ENCODE measurements around the gene NUP93.

NUP93 gene

GRCh38 chr16:56689171-56689570 lies 40.8 kb upstream of the NUP93 start:
- H3K27me3 ChIP-seq (replicated peaks; ENCODE audit: control insufficient read depth, insufficient read depth, low read length, poor library complexity, severe bottlenecking), result no peaks in the 10 kb centered on the region
- H3K9me3 ChIP-seq (ENCODE audit: control insufficient read depth, low read length), result no peaks in the 10 kb centered on the region
- no peaks in the 10 kb centered on the region for H3K4me1 ChIP-seq (ENCODE audit: control insufficient read depth, insufficient read depth, low read length, poor library complexity, severe bottlenecking)
- no peak overlapping the region for H3K27ac ChIP-seq (ENCODE audit: insufficient read depth, low read length, poor library complexity, severe bottlenecking)
- no peak for DNase-seq
- no peaks in the 10 kb centered on the region for H3K36me3 ChIP-seq (ENCODE audit: control insufficient read depth, insufficient read depth, low read length)
- H3K4me3 ChIP-seq (ENCODE audit: insufficient read depth, low read depth, low read length, poor library complexity, severe bottlenecking), result no peak overlapping the region

DNA sequence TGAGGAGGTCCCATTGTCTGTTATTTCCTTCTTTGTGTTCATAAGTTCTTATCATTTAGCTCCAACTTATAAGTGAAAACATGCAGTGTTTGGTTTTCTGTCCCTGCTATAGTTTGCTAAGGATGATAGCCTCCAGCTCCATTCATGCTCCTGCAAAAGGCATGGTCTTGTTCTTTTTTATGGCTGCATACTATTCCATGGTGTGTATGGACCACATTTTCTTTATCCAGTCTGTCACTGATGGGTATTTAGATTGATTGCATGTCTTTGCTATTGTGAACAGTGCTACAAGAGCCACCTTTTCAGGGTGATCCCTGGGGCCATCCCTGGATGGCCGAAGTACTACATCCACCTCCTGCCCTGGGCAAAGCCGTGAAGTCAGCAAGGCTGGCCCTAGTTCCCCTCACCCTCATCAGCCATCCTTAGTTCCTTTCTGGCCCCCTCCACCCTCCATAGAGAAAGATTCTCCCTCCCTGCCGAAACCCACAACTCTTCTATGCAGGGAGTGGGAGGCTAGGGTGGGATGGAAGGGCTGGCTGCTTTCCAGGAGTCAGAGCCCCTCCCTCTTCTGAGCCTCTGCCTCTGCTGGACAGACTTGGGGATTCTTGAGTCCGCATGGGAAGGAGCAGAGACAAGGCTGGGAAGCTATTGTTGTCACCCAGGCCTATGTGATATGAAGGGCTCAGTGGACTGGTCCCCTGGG lies 39.4 kb upstream of the NUP93 start:
- DNase-seq, result no peak
- Histone ChIP-seq H3K36me3 (ENCODE audit: control insufficient read depth, insufficient read depth, low read length) (no peaks in the 10 kb centered on the region), H3K4me3 (ENCODE audit: insufficient read depth, low read depth, low read length, poor library complexity, severe bottlenecking) (no peak overlapping the region)

DNA sequence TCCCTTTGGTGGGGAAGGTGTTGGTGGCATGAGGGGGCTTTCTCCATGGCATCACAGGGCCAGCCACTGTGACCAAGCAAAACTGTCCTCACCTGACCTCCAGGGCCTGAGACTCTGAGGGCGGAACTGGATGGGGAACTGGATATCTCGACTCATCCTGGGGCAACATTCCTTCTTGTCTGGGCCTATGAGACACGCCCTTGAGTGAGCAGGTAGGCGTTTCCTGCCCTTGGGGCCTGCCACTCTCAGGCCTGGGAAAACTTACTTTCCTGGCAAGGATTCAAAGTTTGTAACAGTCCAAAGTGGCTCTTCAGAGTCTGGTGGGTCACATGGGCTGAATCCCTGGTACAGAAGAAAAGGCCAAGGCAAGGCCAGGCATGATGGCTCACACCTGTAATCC lies 38.0 kb upstream of the NUP93 start:
- no peak for DNase-seq
- H3K27me3 ChIP-seq (replicated peaks; ENCODE audit: control insufficient read depth, insufficient read depth, low read length, poor library complexity, severe bottlenecking), result no peaks in the 10 kb centered on the region
- H3K4me3 ChIP-seq (ENCODE audit: insufficient read depth, low read depth, low read length, poor library complexity, severe bottlenecking), result no peak overlapping the region
- no peaks in the 10 kb centered on the region for H3K4me1 ChIP-seq (ENCODE audit: control insufficient read depth, insufficient read depth, low read length, poor library complexity, severe bottlenecking)
- H3K9me3 ChIP-seq (ENCODE audit: control insufficient read depth, low read length), result no peaks in the 10 kb centered on the region
- H3K36me3 ChIP-seq (ENCODE audit: control insufficient read depth, insufficient read depth, low read length), result no peaks in the 10 kb centered on the region
- H3K27ac ChIP-seq (ENCODE audit: insufficient read depth, low read length, poor library complexity, severe bottlenecking), result no peak overlapping the region

More for the DNA sequence above, 39.4 kb upstream of the NUP93 start:
- no peaks in the 10 kb centered on the region for H3K4me1 ChIP-seq (ENCODE audit: control insufficient read depth, insufficient read depth, low read length, poor library complexity, severe bottlenecking)
- H3K27ac ChIP-seq (ENCODE audit: insufficient read depth, low read length, poor library complexity, severe bottlenecking), result no peak overlapping the region
- H3K9me3 ChIP-seq (ENCODE audit: control insufficient read depth, low read length), result no peaks in the 10 kb centered on the region
- H3K27me3 ChIP-seq (replicated peaks; ENCODE audit: control insufficient read depth, insufficient read depth, low read length, poor library complexity, severe bottlenecking), result no peaks in the 10 kb centered on the region

DNA sequence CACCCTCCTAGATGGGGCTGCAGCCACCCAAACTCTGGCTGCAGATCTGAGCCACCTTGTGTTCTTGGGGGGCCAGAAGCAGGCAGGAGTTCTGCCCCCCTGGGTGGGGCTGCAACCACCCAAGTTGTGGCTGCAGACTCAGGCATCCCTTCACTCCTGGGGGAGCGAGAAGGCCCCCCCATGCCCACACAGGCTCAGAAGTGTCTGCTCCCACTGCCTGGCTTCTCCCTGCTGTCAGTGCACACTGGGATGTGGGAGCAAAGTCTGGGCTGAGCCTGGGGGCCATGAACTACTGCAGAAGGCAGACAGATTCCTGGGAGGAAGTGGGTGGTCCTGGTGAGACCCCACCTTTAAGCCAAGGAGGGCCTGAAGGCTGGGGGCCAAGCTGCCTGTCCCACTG lies 34.7 kb upstream of the NUP93 start:
- no peak for DNase-seq
- Histone ChIP-seq H3K27ac (ENCODE audit: insufficient read depth, low read length, poor library complexity, severe bottlenecking) (no peak overlapping the region), H3K4me1 (ENCODE audit: control insufficient read depth, insufficient read depth, low read length, poor library complexity, severe bottlenecking) (no peaks in the 10 kb centered on the region)

DNA sequence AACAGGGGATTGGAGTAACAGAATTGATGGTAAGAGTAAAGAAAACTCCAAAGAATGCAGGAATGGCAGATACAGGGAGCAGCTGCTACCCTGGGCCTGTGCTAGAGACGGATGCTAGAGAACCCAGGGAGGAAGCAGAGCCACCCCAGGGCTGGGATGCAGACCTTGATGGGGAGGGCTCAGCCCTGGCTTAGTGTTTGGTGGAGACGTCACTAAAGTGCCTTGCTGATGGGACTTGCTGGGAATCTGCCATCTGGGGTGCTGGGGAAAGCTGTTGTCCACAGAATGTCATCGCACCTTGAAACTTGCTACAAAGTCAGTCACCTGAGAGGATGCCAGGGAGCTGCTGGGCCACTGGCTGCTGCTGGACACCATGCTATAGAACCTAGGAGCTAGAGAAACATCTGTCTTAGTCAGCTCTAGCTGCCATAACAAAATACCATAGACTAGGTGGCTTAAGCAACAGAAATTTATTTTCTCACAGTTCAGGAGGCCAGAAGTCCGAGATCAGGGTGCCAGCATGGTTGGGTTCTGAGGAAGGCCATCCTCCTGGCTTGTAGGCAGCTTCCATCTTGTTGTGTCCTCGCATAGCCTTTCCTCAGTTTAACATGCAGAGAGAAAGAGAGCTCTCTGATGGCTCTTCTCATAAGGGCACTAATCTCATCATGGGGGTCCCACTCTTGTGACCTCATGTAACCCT lies 32.3 kb upstream of the NUP93 start:
- no peak overlapping the region for H3K4me3 ChIP-seq (ENCODE audit: insufficient read depth, low read depth, low read length, poor library complexity, severe bottlenecking)
- no peaks in the 10 kb centered on the region for H3K9me3 ChIP-seq (ENCODE audit: control insufficient read depth, low read length)
- H3K27me3 ChIP-seq (replicated peaks; ENCODE audit: control insufficient read depth, insufficient read depth, low read length, poor library complexity, severe bottlenecking), result no peaks in the 10 kb centered on the region
- no peak for DNase-seq
- H3K36me3 ChIP-seq (ENCODE audit: control insufficient read depth, insufficient read depth, low read length), result no peaks in the 10 kb centered on the region
- no peaks in the 10 kb centered on the region for H3K4me1 ChIP-seq (ENCODE audit: control insufficient read depth, insufficient read depth, low read length, poor library complexity, severe bottlenecking)
- H3K27ac ChIP-seq (ENCODE audit: insufficient read depth, low read length, poor library complexity, severe bottlenecking), result no peak overlapping the region

More for the DNA sequence above, 34.7 kb upstream of the NUP93 start:
- Histone ChIP-seq H3K4me3 (ENCODE audit: insufficient read depth, low read depth, low read length, poor library complexity, severe bottlenecking) (no peak overlapping the region), H3K36me3 (ENCODE audit: control insufficient read depth, insufficient read depth, low read length) (no peaks in the 10 kb centered on the region), H3K9me3 (ENCODE audit: control insufficient read depth, low read length) (no peaks in the 10 kb centered on the region), H3K27me3 (replicated peaks; ENCODE audit: control insufficient read depth, insufficient read depth, low read length, poor library complexity, severe bottlenecking) (no peaks in the 10 kb centered on the region)

- Histone ChIP-seq H3K4me1 (ENCODE audit: control insufficient read depth, insufficient read depth, low read length, poor library complexity, severe bottlenecking) (no peaks in the 10 kb centered on the region), H3K36me3 (ENCODE audit: control insufficient read depth, insufficient read depth, low read length) (no peaks in the 10 kb centered on the region), H3K27me3 (replicated peaks; ENCODE audit: control insufficient read depth, insufficient read depth, low read length, poor library complexity, severe bottlenecking) (no peaks in the 10 kb centered on the region), H3K4me3 (ENCODE audit: insufficient read depth, low read depth, low read length, poor library complexity, severe bottlenecking) (no peak overlapping the region), H3K27ac (ENCODE audit: insufficient read depth, low read length, poor library complexity, severe bottlenecking) (no peak overlapping the region), H3K9me3 (ENCODE audit: control insufficient read depth, low read length) (no peaks in the 10 kb centered on the region)
- DNase-seq, result no peak
These were observed 29.7 kb upstream of the NUP93 start for GRCh38 chr16:56700195-56700594.

- no peak overlapping the region for H3K4me3 ChIP-seq (ENCODE audit: insufficient read depth, low read depth, low read length, poor library complexity, severe bottlenecking)
- no peak overlapping the region for H3K27ac ChIP-seq (ENCODE audit: insufficient read depth, low read length, poor library complexity, severe bottlenecking)
- no peaks in the 10 kb centered on the region for H3K9me3 ChIP-seq (ENCODE audit: control insufficient read depth, low read length)
- H3K27me3 ChIP-seq (replicated peaks; ENCODE audit: control insufficient read depth, insufficient read depth, low read length, poor library complexity, severe bottlenecking), result no peaks in the 10 kb centered on the region
- H3K4me1 ChIP-seq (ENCODE audit: control insufficient read depth, insufficient read depth, low read length, poor library complexity, severe bottlenecking), result no peaks in the 10 kb centered on the region
- no peak for DNase-seq
- H3K36me3 ChIP-seq (ENCODE audit: control insufficient read depth, insufficient read depth, low read length), result no peaks in the 10 kb centered on the region
These were observed 29.3 kb upstream of the NUP93 start for GRCh38 chr16:56700631-56701030.

- DNase-seq, result no peak
- Histone ChIP-seq H3K4me3 (ENCODE audit: insufficient read depth, low read depth, low read length, poor library complexity, severe bottlenecking) (no peak overlapping the region), H3K27ac (ENCODE audit: insufficient read depth, low read length, poor library complexity, severe bottlenecking) (no peak overlapping the region), H3K4me1 (ENCODE audit: control insufficient read depth, insufficient read depth, low read length, poor library complexity, severe bottlenecking) (no peaks in the 10 kb centered on the region), H3K36me3 (ENCODE audit: control insufficient read depth, insufficient read depth, low read length) (no peaks in the 10 kb centered on the region), H3K27me3 (replicated peaks; ENCODE audit: control insufficient read depth, insufficient read depth, low read length, poor library complexity, severe bottlenecking) (no peaks in the 10 kb centered on the region), H3K9me3 (ENCODE audit: control insufficient read depth, low read length) (no peaks in the 10 kb centered on the region)
These were observed 28.4 kb upstream of the NUP93 start for GRCh38 chr16:56701534-56701933.

- Histone ChIP-seq H3K36me3 (ENCODE audit: control insufficient read depth, insufficient read depth, low read length) (no peaks in the 10 kb centered on the region), H3K9me3 (ENCODE audit: control insufficient read depth, low read length) (no peaks in the 10 kb centered on the region), H3K27ac (ENCODE audit: insufficient read depth, low read length, poor library complexity, severe bottlenecking) (no peak overlapping the region), H3K27me3 (replicated peaks; ENCODE audit: control insufficient read depth, insufficient read depth, low read length, poor library complexity, severe bottlenecking) (no peaks in the 10 kb centered on the region), H3K4me1 (ENCODE audit: control insufficient read depth, insufficient read depth, low read length, poor library complexity, severe bottlenecking) (no peaks in the 10 kb centered on the region), H3K4me3 (ENCODE audit: insufficient read depth, low read depth, low read length, poor library complexity, severe bottlenecking) (no peak overlapping the region)
- no peak for DNase-seq
These were observed 27.1 kb upstream of the NUP93 start for GRCh38 chr16:56702836-56703235.
